Nasal cavity respiratory epithelium epithelial cell of viscerocranial mucosa (primary cell): ENCODE results near the gene TRAPPC13. TPM values are rescaled to one million over a fixed set of nuclear protein-coding genes. Genes with fewer than 3 reads are reported as not detected.

Source experiments
- total RNA-seq: library from RNA; depleted of rRNA; stranded (reverse); fragments of >200 nt; gene quantifications from 2 replicates; pipeline ENCODE4 v1.2.3, GENCODE V29; 2014

The TRAPPC13 gene, protein sequence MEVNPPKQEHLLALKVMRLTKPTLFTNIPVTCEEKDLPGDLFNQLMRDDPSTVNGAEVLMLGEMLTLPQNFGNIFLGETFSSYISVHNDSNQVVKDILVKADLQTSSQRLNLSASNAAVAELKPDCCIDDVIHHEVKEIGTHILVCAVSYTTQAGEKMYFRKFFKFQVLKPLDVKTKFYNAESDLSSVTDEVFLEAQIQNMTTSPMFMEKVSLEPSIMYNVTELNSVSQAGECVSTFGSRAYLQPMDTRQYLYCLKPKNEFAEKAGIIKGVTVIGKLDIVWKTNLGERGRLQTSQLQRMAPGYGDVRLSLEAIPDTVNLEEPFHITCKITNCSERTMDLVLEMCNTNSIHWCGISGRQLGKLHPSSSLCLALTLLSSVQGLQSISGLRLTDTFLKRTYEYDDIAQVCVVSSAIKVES
- 28.0 and 29.8 TPM in 2 replicates for total RNA-seq

DNA sequence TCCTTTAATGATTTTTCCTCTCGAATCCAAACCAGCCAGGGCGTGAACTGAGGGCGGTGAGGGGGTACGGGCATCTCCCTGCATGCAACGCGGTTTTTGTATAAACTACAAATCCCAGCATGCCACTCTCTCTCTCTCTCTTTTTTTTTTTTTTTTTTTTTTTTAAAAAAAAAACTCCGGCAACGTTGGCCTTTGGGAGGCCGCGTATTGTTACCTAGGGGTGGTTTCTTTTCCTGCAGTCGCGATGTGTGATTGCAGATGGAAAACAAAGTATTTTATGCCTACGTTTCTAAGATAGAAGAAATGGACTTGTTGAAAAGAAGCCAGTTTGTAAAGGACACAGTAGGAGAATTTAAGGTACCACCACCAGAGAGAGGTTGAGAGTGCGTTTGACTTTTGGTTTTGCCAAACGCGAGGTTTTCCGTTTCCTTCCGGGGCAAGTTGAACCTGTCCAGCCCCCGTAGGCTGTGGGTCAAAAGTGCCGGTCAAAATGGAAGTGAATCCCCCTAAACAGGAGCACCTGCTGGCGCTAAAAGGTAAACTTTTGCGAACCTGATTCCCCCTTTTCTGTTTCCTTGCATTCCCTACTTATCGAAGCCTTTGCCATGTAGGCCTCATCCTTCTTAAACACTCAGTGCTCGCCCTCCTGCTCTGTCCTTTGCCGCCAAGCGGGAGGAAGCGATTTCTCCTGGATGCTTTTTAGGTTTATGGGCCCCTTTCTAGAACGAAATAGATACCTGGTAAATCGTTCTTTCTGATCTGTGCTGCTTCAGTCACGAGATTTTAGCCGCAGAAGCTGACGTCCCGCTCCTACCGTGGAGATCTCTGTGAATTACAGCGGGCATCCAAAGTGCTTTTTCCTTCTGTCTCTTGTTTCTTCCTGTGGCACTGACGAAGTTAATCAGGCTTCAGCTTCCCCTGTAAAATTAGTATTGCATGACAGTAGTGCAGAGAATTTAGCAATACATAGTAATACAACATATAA, at the start of gene TRAPPC13, which contains the start of gene SHLD3:
Gene TRAPPC13 (plus strand): TSS at position 457 of the 985 bp plus-strand sequence. CDS start 34 bp downstream, at position 491.
Gene SHLD3 (plus strand): TSS at position 457 of the 985 bp plus-strand sequence. CDS start 4,561 bp downstream, outside the sequence.

DNA sequence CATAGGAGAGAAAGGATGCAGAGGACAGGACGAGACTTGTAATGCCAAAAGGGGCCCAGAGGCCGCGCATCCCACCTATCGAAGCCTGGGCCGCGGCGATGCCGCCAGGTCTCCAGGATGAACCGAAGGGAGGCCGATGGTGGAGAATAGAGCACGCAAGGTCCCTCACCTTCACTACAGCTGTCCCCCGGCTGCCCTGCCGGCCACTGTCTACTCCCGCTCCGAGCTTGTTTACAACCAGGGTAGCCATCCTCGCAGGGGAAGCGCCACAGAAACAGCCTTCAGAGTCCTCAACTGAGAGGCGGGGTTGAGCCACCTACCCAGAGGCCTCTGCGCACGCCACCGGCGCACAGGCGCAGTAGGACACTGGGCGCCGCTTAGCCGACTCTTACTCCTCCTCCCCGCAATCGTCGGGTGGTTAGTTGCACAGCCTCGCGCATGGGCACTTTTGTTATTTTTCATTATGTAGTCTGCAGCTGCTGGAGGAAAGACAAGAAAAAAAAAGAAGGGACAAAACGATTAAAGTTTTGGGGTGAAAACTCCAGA, 729 bp upstream of the TRAPPC13 start, which contains the start of gene TRIM23:
Gene TRIM23 (minus strand): TSS at position 309 of the 546 bp plus-strand sequence. CDS start 59 bp downstream, at position 250.

Other genes starting within 250 kb of the TRAPPC13 start
- 12.2 and 28.7 TPM in 2 replicates for gene ADAMTS6, start 143.1 kb upstream of the TRAPPC13 start, total RNA-seq
- gene CENPK, start 61.9 kb upstream of the TRAPPC13 start, total RNA-seq, result 1.1 and 4.8 TPM in 2 replicates
- 27.7 and 42.1 TPM in 2 replicates for gene PPWD1, start 61.7 kb upstream of the TRAPPC13 start, total RNA-seq
- 22.3 and 28.7 TPM in 2 replicates for gene TRIM23, start 694 bp upstream of the TRAPPC13 start, total RNA-seq
- 3.1 and 5.8 TPM in 2 replicates for gene SHLD3, start within 50 bp of the TRAPPC13 start, total RNA-seq
- gene SGTB, start 97.1 kb downstream of the TRAPPC13 start, total RNA-seq, result 15.4 and 24.9 TPM in 2 replicates
- gene NLN, start 97.2 kb downstream of the TRAPPC13 start, total RNA-seq, result 35.5 and 52.1 TPM in 2 replicates